ENCODE data around the gene PLGRKT.
"Not testable (repeated sequence)": the region's sequence is repeated elsewhere in the genome, so short reads cannot be mapped to it uniquely, and the experiment has no call there.

Gene PLGRKT

DNA sequence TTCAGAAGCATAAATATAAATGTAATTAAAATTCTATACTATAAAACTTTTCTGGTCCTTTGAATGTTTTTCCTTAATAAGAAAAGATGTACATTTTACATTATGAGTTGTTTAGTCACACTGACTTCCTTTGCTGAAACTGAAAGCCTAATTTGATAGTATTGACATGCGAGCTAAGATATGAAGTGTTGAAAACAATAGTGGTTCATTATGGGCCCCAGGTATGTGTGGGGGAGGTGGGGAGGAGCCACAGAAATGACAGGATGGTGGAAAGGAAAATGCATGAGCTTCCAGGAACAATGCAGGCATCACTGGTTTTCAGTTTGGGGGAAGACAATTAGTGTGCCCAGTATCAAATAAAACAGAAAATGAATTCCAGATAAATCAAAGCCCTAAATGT is 62.6 kb downstream of the PLGRKT start:
- no peak for FAIRE-seq

DNA sequence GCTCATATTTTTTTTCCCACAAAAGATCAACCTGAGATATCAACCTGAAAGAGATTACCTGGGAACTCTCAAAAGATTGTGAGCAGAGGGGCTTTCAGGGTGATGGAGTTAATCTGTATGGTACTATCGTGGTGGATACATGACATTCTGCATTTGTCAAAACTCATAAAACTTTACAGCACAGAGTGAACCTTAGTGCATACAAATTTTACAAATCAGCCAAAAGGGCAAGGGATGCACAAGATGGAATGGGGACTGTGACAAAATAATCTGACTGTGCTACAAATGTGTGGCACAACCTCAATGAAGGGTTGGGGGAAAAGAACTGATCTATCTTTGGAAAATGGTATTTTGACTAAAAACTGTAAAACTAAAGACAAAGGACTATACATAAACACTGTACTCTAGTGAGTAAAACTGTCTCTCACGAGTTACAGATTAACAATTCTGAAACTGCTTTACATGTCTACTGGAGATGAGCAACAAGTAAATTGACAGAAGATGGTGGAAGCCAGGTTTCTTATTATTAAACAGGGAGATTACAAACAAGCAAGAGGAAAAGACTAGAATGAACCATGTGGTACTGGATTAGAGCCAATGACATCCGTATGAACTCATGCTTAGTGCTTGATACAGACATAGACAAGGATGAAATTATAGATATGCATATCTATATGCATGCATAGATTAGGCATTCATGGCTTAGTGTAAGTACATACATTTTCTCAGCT is 73.3 kb downstream of the PLGRKT start:
- FAIRE-seq = no peak

- FAIRE-seq = no peak
These were observed 76.3 kb downstream of the PLGRKT start for GRCh38 chr9:5361326-5362010.

GRCh38 chr9:5360341-5360740 is 77.4 kb downstream of the PLGRKT start:
- no peak for FAIRE-seq

DNA sequence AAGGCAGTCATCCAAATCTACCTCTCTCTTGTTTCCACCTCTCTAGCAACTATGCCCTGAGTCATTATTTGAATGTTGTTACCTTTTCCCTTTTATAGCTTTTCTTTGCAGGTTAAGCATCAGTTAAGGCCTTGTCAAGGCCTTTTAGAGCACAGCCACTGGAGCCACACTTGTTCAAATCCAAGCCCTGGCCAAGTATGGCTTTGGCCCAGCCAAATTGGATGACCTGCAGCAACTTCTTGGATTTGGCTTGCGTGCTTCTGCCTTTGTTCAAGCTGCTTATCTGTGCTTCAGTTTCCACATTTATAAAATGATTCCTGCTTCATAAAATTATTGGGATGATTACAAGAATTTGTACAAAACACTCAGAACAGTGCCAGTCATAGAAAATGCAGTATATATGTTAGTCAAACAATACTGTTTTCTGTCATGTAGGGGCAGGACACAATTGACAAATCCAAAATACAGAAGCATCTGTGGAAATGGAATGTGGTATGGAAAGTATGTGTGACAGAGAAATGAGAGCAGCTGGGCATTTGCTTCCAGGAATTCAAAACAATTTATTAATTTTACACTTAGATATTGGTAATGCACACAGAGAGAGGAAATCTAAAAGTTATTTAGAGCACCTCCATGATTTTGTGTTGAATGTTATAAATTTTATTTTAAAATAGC is 80.2 kb downstream of the PLGRKT start:
- FAIRE-seq = no peak

DNA sequence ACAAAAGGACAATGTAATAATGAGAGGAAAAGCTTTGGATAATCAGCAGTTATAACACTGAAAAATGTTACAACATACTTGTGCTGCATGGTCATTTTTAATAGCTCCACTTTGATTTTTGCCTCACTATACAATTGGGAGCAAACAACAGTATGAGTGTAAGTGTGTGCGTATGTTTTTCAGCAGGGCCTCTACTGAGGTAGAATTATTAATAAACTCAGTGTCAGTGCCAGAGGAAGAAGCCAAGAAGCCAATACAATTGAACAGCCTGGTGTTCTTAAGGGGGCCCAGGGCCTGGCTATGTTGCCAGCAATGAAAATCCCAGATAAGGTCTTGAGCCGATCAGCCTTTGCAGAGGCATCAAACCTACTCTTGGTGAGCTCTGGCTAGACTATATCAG is 81.9 kb downstream of the PLGRKT start:
- FAIRE-seq = no peak

- FAIRE-seq = no peak
These were observed 82.5 kb downstream of the PLGRKT start for GRCh38 chr9:5355226-5355625.

- no peak for FAIRE-seq
These were observed 83.5 kb downstream of the PLGRKT start for GRCh38 chr9:5354184-5354583.

DNA sequence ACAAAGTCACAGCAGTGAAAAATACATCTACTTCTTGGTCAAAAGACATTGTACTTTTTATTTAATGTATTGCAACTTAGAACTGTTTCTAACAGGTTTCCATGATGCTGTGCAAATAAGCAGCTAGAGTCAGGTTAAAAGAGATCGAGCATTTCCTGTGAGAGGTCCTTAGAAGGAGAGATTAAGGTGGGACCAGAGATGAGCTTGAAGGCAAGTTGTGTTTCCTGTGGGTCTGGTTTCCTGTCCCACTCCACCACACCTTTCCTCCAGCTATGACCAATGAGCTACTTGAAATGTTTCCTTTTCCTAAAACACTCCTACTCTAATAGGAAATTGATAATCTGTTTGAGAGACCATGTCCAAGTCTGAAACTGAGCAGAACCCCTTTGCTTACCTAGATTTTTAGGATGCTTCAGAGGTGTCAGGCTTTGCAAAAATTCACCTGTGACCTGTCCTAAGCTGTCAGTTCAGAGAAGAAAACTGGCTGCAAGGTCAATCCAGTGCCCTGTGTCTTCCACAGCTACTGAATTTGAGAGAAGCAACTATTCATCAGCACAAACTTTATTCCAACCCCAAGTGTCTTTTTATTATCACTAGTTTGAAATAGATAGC is 85.0 kb downstream of the PLGRKT start:
- no peak for FAIRE-seq

DNA sequence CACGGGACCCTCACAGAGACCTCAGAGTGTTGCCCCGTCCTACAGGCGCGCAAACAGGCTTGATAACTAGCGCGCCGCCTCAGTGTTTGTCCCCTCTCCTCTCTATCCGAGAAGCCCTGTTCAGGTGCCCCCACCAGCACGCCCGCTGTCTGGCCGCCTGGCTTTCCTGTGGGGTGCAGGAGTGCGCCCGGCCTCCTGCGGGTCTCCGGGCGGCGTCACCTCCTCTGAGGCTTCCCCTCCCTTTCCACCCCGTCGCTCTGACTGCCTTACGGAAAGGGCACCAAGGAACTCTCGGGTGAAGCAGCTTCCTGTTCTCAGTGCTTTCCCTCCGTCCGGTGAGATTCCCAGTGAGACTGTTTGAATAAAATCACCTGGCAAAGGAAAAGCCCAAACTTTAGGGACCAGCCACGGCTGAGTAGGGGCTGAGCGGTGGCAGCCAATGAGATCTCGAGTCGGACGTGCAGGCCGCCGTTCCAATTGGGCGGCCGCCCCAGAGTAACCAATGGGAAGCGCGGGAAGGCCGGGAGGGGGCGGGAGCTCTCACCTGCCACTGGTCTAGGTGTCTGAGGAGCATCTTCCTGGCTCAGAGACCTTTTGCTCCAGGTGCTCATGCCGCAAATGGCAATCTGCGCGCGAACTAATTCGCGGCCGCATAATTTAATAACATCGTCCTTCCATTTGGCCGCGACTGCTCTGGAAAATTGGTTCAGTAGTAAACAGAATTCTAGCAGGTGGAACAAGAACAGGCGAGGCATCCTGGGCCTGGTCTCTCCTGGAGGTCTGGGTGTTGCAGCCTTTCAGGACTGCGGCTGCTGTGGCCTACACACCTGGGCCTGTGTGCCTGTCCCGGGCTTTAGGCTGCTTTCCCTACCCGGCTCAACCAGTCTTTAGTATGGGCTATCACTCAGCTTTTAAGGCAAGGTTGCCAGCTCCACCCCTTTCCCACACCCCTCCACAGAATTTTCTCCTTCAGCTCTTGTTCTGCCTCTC is 98.4 kb downstream of the PLGRKT start, which contains the start of gene RLN1:
TSS of gene RLN1 (minus strand) at position 885 of the 990 bp plus-strand sequence. CDS start at position 755, 130 bp downstream.
- not testable (repeated sequence) for FAIRE-seq

DNA sequence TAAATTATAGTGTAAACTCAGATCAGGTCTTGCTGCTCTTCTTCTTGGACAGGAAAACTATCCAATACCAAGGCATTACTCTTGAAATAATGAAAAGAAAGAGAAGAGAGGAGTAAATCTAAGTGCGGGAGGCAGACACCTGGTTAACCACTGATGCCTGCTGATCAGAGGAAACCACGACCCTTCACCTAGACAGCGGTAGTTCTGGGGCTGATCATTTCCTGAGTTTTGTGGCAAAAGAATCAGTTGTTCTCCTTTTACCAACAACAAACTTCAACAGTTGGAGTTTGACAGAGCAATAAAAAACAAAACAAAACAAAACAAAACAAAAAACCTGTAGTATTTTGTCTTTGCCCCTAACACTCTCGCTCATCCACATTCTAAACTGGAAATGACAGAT is 101.0 kb downstream of the PLGRKT start:
- no peak for FAIRE-seq

- not testable (repeated sequence) for FAIRE-seq
These were observed 106.4 kb downstream of the PLGRKT start for GRCh38 chr9:5331276-5331675.

DNA sequence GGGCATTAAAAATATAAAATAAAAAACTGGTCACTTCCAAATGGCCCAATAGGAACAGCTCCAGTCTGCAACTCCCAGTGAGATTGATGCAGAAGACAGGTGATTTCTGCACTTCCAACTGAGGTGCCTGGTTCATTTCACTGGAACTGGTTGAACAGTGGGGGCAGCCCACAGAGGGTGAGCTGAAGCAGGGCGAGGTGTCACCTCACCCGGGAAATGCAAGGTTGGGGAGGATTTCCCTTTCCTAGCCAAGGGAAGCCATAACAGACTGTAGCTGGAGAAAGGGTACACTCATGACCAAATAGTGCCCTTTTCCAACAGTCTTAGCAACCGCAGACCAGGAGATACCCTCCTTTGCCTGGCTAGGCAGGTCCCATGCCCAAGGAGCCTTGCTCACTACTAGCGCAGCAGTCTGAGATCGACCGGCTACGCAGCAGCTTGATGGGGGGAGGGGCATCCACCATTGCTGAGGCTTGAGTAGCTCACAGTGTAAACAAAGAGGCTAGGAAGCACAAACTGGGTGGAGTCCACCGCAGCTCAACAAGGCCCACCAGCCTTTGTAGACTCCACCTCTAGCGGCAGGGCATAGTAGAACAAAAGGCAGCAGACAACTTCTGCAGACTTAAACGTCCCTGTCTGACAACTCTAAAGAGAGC is 110.7 kb downstream of the PLGRKT start:
- no peak for FAIRE-seq

- FAIRE-seq = no peak
These were observed 111.5 kb downstream of the PLGRKT start for GRCh38 chr9:5326187-5326586.

DNA sequence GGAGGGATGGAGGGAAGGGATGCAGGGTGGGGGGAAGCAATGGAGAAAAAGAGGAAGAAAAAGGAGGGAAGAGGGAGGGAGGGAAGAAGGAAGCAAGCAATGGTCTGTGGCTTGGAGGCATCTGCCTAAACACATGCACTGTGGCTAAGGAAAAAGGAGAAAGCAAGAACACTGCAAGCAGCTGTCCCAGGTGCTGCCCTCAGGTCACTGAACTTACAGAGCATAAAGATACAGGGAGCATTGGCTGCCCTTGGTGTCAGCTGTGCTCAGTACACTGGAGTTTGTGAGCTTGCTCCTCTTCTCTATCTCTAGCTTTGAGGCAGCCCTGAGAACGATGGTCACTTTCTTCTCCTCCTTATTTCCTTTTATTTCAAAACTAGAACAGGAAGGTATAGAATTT is 116.1 kb downstream of the PLGRKT start:
- not testable (repeated sequence) for FAIRE-seq

GRCh38 chr9:5321058-5321457 is 116.7 kb downstream of the PLGRKT start:
- no peak for FAIRE-seq

- not testable (repeated sequence) for FAIRE-seq
These were observed 121.3 kb downstream of the PLGRKT start for GRCh38 chr9:5316406-5316805.

DNA sequence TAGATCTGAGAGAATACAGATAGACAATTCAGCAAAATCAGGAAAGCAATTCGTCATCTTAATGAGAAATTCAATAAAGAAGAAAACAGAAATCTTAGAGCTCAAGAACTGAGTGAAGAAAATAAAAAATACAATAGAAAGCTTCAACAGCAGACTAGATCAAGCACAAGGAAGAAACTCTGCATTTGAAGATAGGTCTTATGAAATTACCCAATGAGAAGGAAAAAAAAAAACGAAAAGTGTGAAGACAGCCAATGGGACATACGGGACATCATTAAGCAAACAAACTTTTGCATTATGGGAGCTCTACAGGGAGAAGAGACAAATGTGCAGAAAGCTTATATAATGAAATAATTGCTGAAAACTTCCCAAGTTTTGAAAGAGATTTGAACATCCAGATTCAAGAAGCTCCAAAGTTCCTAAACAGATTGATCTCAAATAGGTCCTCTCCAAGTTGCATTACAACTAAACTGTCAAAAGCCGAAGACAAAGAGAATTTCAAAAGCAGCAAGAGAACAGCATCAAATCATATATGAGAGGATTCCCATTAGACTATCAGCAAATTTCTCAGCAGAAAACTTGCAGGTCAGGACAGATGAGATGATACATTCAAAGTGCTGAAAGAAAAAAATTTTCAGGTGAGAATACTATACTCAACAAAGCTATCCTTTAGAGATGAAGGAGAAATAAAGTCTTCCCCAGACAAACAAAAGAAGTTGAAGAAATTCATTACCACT is 122.4 kb downstream of the PLGRKT start:
- FAIRE-seq = no peak

GRCh38 chr9:5310851-5311250 is 126.9 kb downstream of the PLGRKT start:
- FAIRE-seq = no peak
